Measurements from ENCODE around the gene BTN3A1. TPM values are rescaled to one million over a fixed set of nuclear protein-coding genes. Genes with fewer than 3 reads are reported as not detected.

BTN3A1 gene
- total and polyA plus RNA-seq, 2 of the 8 experiments (the other 6 are each of a cell fraction or from before 2014, with no cell fraction given), result 4.7 to 5.6 TPM

DNA sequence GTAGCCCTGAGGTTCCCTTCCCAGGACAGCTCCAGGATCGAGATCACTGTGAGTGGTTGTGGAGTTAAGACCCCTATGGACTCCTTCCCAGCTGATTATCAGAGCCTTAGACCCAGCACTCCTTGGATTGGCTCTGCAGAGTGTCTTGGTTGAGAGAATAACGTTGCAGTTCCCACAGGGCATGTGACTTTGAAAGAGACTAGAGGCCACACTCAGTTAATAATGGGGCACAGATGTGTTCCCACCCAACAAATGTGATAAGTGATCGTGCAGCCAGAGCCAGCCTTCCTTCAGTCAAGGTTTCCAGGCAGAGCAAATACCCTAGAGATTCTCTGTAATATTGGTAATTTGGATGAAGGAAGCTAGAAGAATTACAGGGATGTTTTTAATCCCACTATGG is 24.4 kb upstream of the BTN3A1 start:
- Histone ChIP-seq H3K27me3 (replicated peaks in 1 of 4; ENCODE audit: control insufficient read depth in 3 of 4, extremely low read depth in 1 of 4, insufficient read depth in 3 of 4, low read length in 3 of 4) (no peaks in the 10 kb centered on the region), H2AK5ac (ENCODE audit: low read depth, low read length) (no peak overlapping the region), H3K4me3 (ENCODE audit: extremely low read depth in 1 of 4, insufficient read depth in 2 of 4, low read depth in 3 of 4, low read length in 4 of 4) (no peak overlapping the region), H2BK20ac (ENCODE audit: low read length) (no peak overlapping the region), H3K27ac (ENCODE audit: low read depth, low read length) (no peak overlapping the region), H2BK15ac (ENCODE audit: low read length) (no peak overlapping the region), H2BK5ac (ENCODE audit: low read depth, low read length) (no peak overlapping the region), H3K18ac (ENCODE audit: extremely low read depth, low read length) (no peak overlapping the region), H3K56ac (replicated peaks; ENCODE audit: insufficient read length, low read depth, low read length) (no peak overlapping the region), H2AFZ (ENCODE audit: low read length) (no peak overlapping the region), H3K4ac (replicated peaks; ENCODE audit: insufficient read length, low read depth, low read length) (no peak overlapping the region), H3K14ac (ENCODE audit: insufficient read length) (no peak overlapping the region), H3K9ac (replicated peaks in 1 of 4; ENCODE audit: extremely low read depth in 1 of 4, low read depth in 3 of 4, low read length in 3 of 4) (no peak overlapping the region), H3K9me3 (ENCODE audit: insufficient read depth in 2 of 2, low read depth in 1 of 2, low read length in 1 of 2) (no peaks in the 10 kb centered on the region), H3K36me3 (ENCODE audit: control insufficient read depth in 2 of 4, insufficient read depth in 4 of 4, low read length in 3 of 4) (no peaks in the 10 kb centered on the region), H3K4me1 (replicated peaks in 1 of 4; ENCODE audit: control insufficient read depth in 3 of 4, insufficient read depth in 4 of 4, low read length in 3 of 4) (peaks cover 0 to 3% (median 0%) of the 10 kb centered on the region in 4 experiments; a peak in 1 of 7 replicates), H2BK12ac (ENCODE audit: low read depth, low read length) (no peak overlapping the region), H4K20me1 (replicated peaks in 1 of 2; ENCODE audit: control insufficient read depth in 1 of 2, insufficient read depth in 2 of 2, low read length in 2 of 2) (no peaks in the 10 kb centered on the region), H4K5ac (ENCODE audit: insufficient read length, low read depth, low read length) (no peak overlapping the region), H3K23me2 (ENCODE audit: low read depth, low read length) (no peaks in the 10 kb centered on the region), H2BK120ac (replicated peaks; ENCODE audit: low read depth, low read length) (no peak overlapping the region), H4K8ac (ENCODE audit: extremely low read depth, insufficient read depth, low read length) (no peak overlapping the region; the same call in 1 of the 2 replicates), H3K79me1 (ENCODE audit: low read depth, low read length) (no peaks in the 10 kb centered on the region), H3K4me2 (ENCODE audit: insufficient read depth in 1 of 2, low read depth in 2 of 2, low read length in 2 of 2) (no peak overlapping the region), H3K79me2 (ENCODE audit: control insufficient read depth in 1 of 2, insufficient read depth in 2 of 2, low read length in 2 of 2) (no peaks in the 10 kb centered on the region), H4K91ac (replicated peaks; ENCODE audit: insufficient read length, low read length) (no peak overlapping the region), H3K23ac (ENCODE audit: insufficient read length) (no peak overlapping the region)
- 80% methylated on average over 3 of the region's 3 CpGs; no CpG with 5 or more reads in 1 of the 2 experiments for WGBS, 2 experiments (ENCODE audit: extremely low coverage in 1 of 2, insufficient coverage in 1 of 2, insufficient read length in 1 of 2, insufficient replicate concordance in 2 of 2, low coverage in 1 of 2, low lambda C conversion rate in 2 of 2, missing lambda C conversion rate in 1 of 2)
- DNase-seq (ENCODE audit: low read depth in 1 of 2, low spot score in 2 of 2) (no peak), FAIRE-seq (no peak)
- POLR2A ChIA-PET (ENCODE audit: partially characterized antibody), result no interaction called here
- CTCF ChIA-PET (ENCODE audit: partially characterized antibody), result interaction anchor here (1.0 to 1.2 kb wide), 2 partner anchors 36 to 192 kb away, joined by 3 read pairs; no protein-coding TSS in a partner anchor
- TF ChIP-seq TAF1 (IDR thresholded peaks at IDR 0.05; ENCODE audit: low read depth, low read length) (no peak), SAP30 (IDR thresholded peaks at IDR 0.05; ENCODE audit: insufficient read depth, insufficient replicate concordance, low read length) (no peak), KDM4A (IDR thresholded peaks at IDR 0.05; ENCODE audit: low read depth, low read length, severe bottlenecking) (no peak), ZNF274 (IDR thresholded peaks at IDR 0.05; ENCODE audit: borderline replicate concordance, extremely low read depth, low read length) (no peak), RNF2 (IDR thresholded peaks at IDR 0.05; ENCODE audit: borderline replicate concordance, low read depth, low read length, missing control alignments, poor library complexity, severe bottlenecking) (no peak), JUND (IDR thresholded peaks at IDR 0.05; ENCODE audit: low read length) (no peak), TAF7 (optimal IDR thresholded peaks at IDR 0.05; ENCODE audit: borderline replicate concordance, low read depth, low read length) (no peak), POLR2A (IDR thresholded peaks at IDR 0.05; ENCODE audit: control extremely low read depth in 1 of 2, low read depth in 2 of 2, low read length in 2 of 2) (no peak), HDAC2 (IDR thresholded peaks at IDR 0.05; ENCODE audit: borderline replicate concordance in 1 of 2, low read depth in 2 of 2, low read length in 2 of 2) (no peak)
- TF ChIP-seq, protein P1, sequence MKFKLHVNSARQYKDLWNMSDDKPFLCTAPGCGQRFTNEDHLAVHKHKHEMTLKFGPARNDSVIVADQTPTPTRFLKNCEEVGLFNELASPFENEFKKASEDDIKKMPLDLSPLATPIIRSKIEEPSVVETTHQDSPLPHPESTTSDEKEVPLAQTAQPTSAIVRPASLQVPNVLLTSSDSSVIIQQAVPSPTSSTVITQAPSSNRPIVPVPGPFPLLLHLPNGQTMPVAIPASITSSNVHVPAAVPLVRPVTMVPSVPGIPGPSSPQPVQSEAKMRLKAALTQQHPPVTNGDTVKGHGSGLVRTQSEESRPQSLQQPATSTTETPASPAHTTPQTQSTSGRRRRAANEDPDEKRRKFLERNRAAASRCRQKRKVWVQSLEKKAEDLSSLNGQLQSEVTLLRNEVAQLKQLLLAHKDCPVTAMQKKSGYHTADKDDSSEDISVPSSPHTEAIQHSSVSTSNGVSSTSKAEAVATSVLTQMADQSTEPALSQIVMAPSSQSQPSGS (IDR thresholded peaks at IDR 0.05; ENCODE audit: low read length), result no peak

Data from H1 (cell line).